Coronary artery (tissue), 2 donors: Measurements from ENCODE around the gene KIAA1549.

Source experiments
- DNase-seq: peaks from one replicate; pipeline ENCODE4 v3.0.0-alpha.2; 2017; ENCODE audit warnings: low spot score
- H3K27ac ChIP-seq, 2 donors: fragments of 200-600 bp; sonication (generic); one replicate each; pipeline ENCODE4 v1.5.1; 2016 to 2019
- H3K4me3 ChIP-seq: fragments of 200-600 bp; sonication (generic); 2 replicates; pipeline ENCODE4 v1.5.1; 2016; ENCODE audit warnings: mild to moderate bottlenecking, moderate library complexity
- CTCF ChIP-seq: fragments of 200-600 bp; sonication (generic); IDR thresholded peaks from one replicate; pipeline ENCODE4 v1.5.1; 2019; ENCODE audit warnings: antibody characterized with exemption

KIAA1549 gene

GRCh38 chr7:138869353-138869752 lies 111.8 kb downstream of the KIAA1549 start:
- no peak overlapping the region for H3K27ac ChIP-seq
- DNase-seq: no peak
- TF ChIP-seq CTCF: no peak
- no peak overlapping the region for H3K4me3 ChIP-seq

GRCh38 chr7:138868711-138869110 lies 112.5 kb downstream of the KIAA1549 start:
- Histone ChIP-seq H3K4me3 (no peak overlapping the region), H3K27ac (no peak overlapping the region)
- TF ChIP-seq CTCF: no peak
- DNase-seq: no peak

- TF ChIP-seq CTCF: no peak
- Histone ChIP-seq H3K4me3 (no peak overlapping the region), H3K27ac (no peak overlapping the region)
- no peak for DNase-seq
Observed at GRCh38 chr7:138867744-138868143, 113.4 kb downstream of the KIAA1549 start.

- Histone ChIP-seq H3K4me3 (no peak overlapping the region), H3K27ac (no peak overlapping the region)
- no peak for DNase-seq
- TF ChIP-seq CTCF: no peak
Observed at GRCh38 chr7:138866353-138866752, 114.8 kb downstream of the KIAA1549 start.

GRCh38 chr7:138865843-138866242 lies 115.3 kb downstream of the KIAA1549 start:
- no peak overlapping the region for H3K4me3 ChIP-seq
- no peak overlapping the region for H3K27ac ChIP-seq
- no peak for DNase-seq
- TF ChIP-seq CTCF: no peak

GRCh38 chr7:138864667-138865066 lies 116.5 kb downstream of the KIAA1549 start:
- no peak overlapping the region for H3K4me3 ChIP-seq
- no peak for TF ChIP-seq CTCF

GRCh38 chr7:138863931-138864330 lies 117.3 kb downstream of the KIAA1549 start:
- H3K27ac ChIP-seq: no peak overlapping the region
- TF ChIP-seq CTCF: no peak
- no peak overlapping the region for H3K4me3 ChIP-seq
- DNase-seq: no peak

More at GRCh38 chr7:138864667-138865066, 116.5 kb downstream of the KIAA1549 start:
- H3K27ac ChIP-seq: no peak overlapping the region
- DNase-seq: no peak
